Fibroblast of the aortic adventitia (primary cell): ENCODE results near the gene KRT17. TPM values are rescaled to one million over a fixed set of nuclear protein-coding genes. Genes with fewer than 3 reads are reported as not detected.

ENCODE experiments used
- DNase-seq: peaks from one replicate; pipeline ENCODE4 v3.0.0-alpha.2; 2010; ENCODE audit warnings: low read depth
- H3K4me3 ChIP-seq: 2 replicates; pipeline ENCODE4 v1.5.1; 2011; ENCODE audit warnings: low read depth, mild to moderate bottlenecking, control low read depth, low read length, moderate library complexity
- total RNA-seq: library from RNA; depleted of rRNA; stranded (reverse); fragments of >200 nt; gene quantifications from 2 replicates; pipeline ENCODE4 v1.2.3, GENCODE V29; 2012; ENCODE audit warnings: low replicate concordance
- TF ChIP-seq, protein P1 (sequence below): IDR thresholded peaks from 2 replicates; pipeline ENCODE4 v1.5.1; 2011; ENCODE audit warnings: mild to moderate bottlenecking, low read length, control low read depth, inconsistent platforms; ENCODE audit not compliant: insufficient read depth

The KRT17 gene
- total RNA-seq, 1 donor, result not detected

DNA sequence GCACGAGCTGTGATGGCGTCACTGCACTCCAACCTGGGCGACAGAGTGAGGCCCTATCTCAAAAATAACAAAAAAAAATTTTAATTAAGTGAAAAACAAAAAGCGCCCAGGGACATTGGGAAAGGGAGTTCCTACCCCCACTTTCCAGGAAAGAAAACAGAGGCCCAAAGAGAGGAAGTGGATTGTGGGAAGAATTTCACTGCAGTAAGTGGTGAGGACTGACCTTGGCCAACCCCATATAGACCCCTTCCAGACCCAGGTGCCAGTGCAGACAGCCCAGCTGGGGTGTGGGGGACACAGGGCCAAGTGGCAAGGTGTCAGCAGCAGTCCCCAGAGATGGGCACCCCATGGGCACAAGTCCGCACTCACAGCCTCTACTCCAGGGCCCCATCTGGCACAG is 29.0 kb upstream of the KRT17 start:
- no peak overlapping the region for H3K4me3 ChIP-seq
- TF ChIP-seq, protein P1, sequence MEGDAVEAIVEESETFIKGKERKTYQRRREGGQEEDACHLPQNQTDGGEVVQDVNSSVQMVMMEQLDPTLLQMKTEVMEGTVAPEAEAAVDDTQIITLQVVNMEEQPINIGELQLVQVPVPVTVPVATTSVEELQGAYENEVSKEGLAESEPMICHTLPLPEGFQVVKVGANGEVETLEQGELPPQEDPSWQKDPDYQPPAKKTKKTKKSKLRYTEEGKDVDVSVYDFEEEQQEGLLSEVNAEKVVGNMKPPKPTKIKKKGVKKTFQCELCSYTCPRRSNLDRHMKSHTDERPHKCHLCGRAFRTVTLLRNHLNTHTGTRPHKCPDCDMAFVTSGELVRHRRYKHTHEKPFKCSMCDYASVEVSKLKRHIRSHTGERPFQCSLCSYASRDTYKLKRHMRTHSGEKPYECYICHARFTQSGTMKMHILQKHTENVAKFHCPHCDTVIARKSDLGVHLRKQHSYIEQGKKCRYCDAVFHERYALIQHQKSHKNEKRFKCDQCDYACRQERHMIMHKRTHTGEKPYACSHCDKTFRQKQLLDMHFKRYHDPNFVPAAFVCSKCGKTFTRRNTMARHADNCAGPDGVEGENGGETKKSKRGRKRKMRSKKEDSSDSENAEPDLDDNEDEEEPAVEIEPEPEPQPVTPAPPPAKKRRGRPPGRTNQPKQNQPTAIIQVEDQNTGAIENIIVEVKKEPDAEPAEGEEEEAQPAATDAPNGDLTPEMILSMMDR, result no peak
- no peak for DNase-seq

DNA sequence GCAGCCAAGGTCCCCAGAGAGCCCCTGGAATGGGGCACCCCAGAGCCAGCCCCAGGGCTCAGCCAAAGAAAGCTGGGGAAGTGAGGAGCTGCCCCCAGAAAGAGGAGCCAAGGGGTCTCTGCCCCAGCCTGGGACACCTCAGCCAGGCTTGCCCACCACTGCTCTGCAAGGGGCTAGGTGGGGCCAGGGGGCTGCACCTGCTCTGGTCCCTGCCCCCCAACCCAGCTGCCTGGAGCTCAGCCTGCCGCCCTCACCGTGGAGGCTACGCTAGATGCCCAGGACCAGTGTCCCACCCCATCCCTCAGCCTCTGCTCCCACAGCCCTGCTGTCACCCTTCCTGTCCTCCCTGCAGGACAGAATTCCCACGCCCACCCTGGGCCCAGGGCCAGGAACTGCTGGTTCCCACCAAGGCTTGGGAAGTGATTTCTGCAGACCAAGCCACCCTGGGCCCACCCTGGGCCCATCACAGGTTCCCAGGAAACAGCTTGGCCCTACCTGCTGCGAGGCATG is 28.1 kb upstream of the KRT17 start:
- no peak overlapping the region for H3K4me3 ChIP-seq
- DNase-seq, result no peak
- TF ChIP-seq, protein P1, result no peak

DNA sequence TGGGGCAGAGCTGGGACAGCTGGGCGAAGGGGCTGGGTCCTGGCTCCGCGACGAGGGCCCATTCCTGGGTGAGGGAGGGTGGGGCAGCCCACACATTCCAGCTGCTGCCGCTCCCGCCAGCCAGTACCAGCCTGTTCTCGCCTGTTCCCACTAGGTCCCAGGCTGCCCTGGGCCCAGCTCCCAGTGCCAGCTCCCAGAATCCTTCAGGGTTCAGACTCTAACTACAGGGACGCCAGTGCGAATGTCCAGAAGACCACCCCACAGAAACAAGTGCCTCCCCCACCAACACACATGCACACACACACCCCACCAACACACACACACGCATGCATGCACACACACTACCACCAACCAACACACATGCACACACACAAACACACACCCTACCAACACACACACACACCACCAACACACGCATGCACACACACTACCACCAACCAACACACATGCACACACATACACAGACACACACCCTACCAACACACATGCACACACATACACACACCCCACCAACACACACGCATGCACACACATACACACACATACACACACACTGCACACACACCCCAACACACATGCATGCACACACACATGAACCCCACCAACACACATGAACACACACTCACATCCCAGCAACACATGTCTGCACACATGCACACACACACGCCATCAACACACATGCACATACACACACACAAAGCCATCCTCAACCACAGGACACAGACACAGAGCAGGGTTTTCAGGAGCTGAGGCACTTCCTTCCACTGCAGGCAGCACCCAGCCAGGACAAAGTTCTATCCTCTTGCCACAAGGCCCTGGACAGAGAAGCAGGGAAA is 27.5 kb upstream of the KRT17 start:
- DNase-seq, result no peak
- TF ChIP-seq, protein P1, result no peak
- no peak overlapping the region for H3K4me3 ChIP-seq

DNA sequence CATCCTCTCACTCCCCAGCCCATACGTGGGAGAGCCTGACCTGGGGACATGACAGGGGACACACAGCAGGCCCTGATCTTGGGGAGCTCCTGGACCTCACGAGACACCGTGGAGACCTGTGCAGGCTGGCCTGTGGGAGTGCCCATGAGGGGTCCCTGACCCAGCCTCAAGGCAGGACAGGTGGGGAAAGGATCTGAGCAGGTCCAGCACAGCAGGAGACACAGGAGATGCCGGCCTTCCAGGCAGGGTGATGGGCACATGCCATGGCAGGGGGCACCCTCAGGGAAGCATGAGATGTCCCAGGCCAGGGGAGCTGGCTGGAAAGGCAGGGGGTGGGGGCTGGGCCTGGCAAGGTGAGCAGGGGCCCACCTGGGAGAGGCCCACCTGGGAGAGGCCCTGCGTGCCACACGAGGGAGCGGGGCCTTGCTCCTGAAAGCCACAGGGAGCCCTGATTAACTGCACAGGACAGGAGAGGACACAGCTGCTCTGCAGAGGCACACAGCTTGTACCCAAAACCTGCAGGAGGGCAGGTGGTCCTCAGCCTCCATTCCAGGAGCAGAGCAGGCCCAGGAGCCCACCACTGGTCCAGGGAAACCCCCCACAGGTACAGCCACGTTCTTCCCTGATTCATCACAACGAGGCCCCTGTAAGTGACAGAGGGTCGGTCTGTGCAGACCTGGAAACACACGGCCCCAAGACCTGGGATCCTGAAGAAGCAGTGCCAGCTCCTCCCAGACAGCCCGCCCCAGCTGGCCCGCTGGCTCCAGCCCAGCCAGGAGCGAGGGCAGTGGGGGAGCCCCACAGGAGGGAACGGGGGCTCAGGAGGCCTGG is 26.6 kb upstream of the KRT17 start:
- TF ChIP-seq, protein P1, result no peak
- H3K4me3 ChIP-seq, result no peak overlapping the region

DNA sequence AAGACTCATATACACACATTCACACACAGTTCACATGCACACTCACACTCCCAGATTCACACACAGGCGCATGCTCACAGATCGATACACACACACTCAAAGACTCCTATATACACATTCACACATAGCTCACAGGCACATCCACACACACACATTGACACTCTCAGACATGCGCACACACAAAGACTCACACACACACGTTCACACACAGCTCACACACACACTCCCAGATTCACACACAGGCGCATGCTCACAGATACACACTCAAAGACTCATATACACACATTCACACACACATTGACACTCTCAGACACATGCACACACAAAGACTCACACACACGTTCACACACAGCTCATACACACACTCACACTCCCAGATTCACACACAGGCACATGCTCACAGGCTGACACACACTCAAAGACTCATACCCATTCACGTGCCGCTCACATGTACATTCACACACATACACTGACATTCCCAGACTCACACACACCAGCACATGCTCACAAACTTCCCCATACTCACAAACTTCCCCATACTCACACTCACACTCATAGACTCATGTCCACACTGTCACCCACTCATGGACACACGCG is 25.6 kb upstream of the KRT17 start:
- DNase-seq, result no peak
- TF ChIP-seq, protein P1, result no peak
- no peak overlapping the region for H3K4me3 ChIP-seq

More for the DNA sequence above, 26.6 kb upstream of the KRT17 start:
- DNase-seq, result no peak

DNA sequence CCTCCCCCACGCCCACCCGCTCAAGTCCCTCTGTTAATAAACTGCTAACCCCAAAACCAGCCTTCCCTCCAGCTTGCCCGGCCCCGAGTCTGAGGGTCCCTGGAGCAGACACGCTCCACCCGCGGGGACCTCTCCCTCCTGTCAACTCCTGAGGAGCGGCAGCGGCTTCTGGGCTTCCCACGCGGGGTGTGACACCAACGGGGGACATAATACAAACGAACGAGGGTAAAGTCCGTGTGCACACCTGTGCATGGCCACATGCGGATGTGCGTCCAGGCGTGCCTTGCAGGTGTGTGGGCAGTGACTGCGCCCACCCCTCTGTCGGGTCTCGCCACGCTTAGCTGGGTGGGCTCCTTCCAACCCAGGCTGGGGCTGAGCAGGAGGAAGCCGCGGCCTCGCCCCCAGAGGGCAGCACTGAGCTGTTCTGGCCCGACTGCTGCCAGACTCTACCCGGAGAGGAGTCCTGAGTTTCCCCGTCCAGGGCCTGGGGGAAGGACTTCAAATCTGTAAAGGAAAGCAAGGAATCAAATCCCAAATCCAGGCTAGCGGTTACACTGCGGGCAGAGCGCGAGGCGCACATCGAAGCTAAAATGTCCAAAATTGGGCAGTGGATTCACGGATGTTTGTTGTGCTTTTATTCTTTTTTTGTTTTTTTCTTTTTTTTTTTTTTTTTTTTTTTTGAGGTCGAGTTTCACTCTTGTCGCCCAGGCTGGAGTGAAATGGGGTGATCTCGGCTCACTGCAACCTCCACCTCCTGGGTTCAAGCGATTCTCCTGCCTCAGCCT is 24.2 kb upstream of the KRT17 start:
- TF ChIP-seq, protein P1, result peak; percentile 95
- peak; percentile 86 for DNase-seq
- peak overlapping the region; percentile 50 for H3K4me3 ChIP-seq
